Caki2 (cell line): ENCODE measurements around the gene ACP5. TPM values are rescaled to one million over a fixed set of nuclear protein-coding genes. Genes with fewer than 3 reads are reported as not detected.

Experiments
- total RNA-seq: library from RNA; depleted of rRNA; stranded (reverse); fragments of >200 nt; shearing (Covaris generic); gene quantifications from 2 replicates; pipeline ENCODE4 v1.2.3, GENCODE V29; 2014; ENCODE audit warnings: low replicate concordance; rRNA removed

Gene ACP5
- total RNA-seq, 1 experiment from 2014 or later, result 11.8 TPM

Other genes with a start within 250 kb of the ACP5 start
- 19.6 and 27.4 TPM in 2 replicates for gene RAB3D, start 238.0 kb downstream of the ACP5 start, total RNA-seq
- gene TMEM205, start 231.4 kb downstream of the ACP5 start, total RNA-seq, result 381 and 712 TPM in 2 replicates
- 1.5 TPM in 2 replicates for gene CCDC159, start 231.1 kb downstream of the ACP5 start, total RNA-seq
- 2.2 and 2.6 TPM in 2 replicates for gene PLPPR2, start 222.2 kb downstream of the ACP5 start, total RNA-seq
- 2.1 and 5.6 TPM in 2 replicates for gene SWSAP1, start 203.0 kb downstream of the ACP5 start, total RNA-seq
- 14.4 and 16.6 TPM in 2 replicates for gene EPOR, start 193.3 kb downstream of the ACP5 start, total RNA-seq
- gene RGL3, start 158.3 kb downstream of the ACP5 start, total RNA-seq, result 3.3 and 16.5 TPM in 2 replicates
- gene ODAD3, start 142.5 kb downstream of the ACP5 start, total RNA-seq, result 1.1 and 2.6 TPM in 2 replicates
- 119 and 167 TPM in 2 replicates for gene PRKCSH, start 142.0 kb downstream of the ACP5 start, total RNA-seq
- gene ELAVL3, start 96.6 kb downstream of the ACP5 start, total RNA-seq, result not detected in 2 replicates
- gene ZNF653, start 71.8 kb downstream of the ACP5 start, total RNA-seq, result 4.6 and 43.5 TPM in 2 replicates
- 88.6 and 106 TPM in 2 replicates for gene ECSIT, start 48.5 kb downstream of the ACP5 start, total RNA-seq
- gene CNN1, start 38.8 kb downstream of the ACP5 start, total RNA-seq, result not detected in 2 replicates
- gene ELOF1, start 18.4 kb downstream of the ACP5 start, total RNA-seq, result 37.8 and 71.2 TPM in 2 replicates
- gene ZNF627, start 19.8 kb upstream of the ACP5 start, total RNA-seq, result 26.2 and 34.4 TPM in 2 replicates
- gene ZNF823, start 161.3 kb upstream of the ACP5 start, total RNA-seq, result 6.7 and 17.6 TPM in 2 replicates
- gene ZNF441, start 189.4 kb upstream of the ACP5 start, total RNA-seq, result 2.1 and 6.5 TPM in 2 replicates
- 0.41 TPM in 1 of 2 replicates, not detected in the other for gene ZNF491, start 220.9 kb upstream of the ACP5 start, total RNA-seq
- 3.2 and 5.7 TPM in 2 replicates for gene ZNF440, start 236.6 kb upstream of the ACP5 start, total RNA-seq